GM12873 (cell line): ENCODE results near the gene MOCOS.

Experiments
- TF ChIP-seq, protein P1 (sequence below): IDR thresholded peaks from 2 replicates; pipeline ENCODE4 v1.5.1; 2012; ENCODE audit warnings: low read depth, mild to moderate bottlenecking, moderate library complexity, low read length, control low read depth; ENCODE audit not compliant: insufficient read depth; ENCODE audit errors: missing control alignments

The MOCOS gene

DNA sequence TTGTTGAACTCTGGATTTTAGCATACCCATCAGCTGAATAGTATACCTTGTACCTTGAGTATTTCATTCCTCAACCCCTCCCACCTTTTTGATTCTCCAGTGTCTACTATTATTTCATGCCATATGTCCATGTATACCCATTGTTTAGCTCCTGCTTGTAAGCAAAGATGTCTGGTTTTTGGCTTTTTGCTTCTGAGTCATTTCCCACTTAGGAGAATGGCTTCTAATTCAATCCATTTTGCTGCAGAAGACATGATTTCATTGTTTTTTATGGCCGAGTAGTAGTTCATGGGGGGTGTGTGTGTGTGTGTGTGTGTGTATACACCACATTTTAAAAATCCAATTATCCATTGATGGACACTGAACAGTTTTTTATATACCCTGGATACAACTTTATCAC lies 24.3 kb upstream of the MOCOS start:
- TF ChIP-seq, protein P1, sequence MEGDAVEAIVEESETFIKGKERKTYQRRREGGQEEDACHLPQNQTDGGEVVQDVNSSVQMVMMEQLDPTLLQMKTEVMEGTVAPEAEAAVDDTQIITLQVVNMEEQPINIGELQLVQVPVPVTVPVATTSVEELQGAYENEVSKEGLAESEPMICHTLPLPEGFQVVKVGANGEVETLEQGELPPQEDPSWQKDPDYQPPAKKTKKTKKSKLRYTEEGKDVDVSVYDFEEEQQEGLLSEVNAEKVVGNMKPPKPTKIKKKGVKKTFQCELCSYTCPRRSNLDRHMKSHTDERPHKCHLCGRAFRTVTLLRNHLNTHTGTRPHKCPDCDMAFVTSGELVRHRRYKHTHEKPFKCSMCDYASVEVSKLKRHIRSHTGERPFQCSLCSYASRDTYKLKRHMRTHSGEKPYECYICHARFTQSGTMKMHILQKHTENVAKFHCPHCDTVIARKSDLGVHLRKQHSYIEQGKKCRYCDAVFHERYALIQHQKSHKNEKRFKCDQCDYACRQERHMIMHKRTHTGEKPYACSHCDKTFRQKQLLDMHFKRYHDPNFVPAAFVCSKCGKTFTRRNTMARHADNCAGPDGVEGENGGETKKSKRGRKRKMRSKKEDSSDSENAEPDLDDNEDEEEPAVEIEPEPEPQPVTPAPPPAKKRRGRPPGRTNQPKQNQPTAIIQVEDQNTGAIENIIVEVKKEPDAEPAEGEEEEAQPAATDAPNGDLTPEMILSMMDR, result no peak

DNA sequence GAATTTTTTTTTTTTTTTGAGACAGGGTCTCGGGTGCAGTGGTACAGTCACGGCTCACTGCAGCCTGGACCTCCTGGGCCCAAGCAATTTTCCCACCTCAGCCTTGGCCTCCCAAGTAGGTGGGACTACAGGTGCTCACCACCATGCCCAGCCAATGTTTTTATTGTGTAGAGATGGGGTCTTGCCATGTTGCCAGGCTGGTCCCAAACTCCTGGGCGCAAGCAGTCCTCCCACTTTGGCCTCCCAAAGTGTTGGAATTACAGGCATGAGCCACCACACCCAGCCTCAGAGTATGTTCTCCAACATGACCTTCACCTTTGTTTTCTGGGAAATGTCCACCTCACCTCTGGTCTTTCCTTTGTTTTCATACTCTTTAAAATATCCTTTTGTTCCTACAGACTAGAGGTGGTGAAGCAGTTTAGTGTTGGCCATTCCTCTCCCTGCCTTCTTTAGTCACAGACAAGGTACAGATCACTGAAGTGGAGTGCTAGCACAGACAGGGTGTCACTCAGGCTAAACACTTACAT lies 19.5 kb upstream of the MOCOS start:
- TF ChIP-seq, protein P1, result no peak

DNA sequence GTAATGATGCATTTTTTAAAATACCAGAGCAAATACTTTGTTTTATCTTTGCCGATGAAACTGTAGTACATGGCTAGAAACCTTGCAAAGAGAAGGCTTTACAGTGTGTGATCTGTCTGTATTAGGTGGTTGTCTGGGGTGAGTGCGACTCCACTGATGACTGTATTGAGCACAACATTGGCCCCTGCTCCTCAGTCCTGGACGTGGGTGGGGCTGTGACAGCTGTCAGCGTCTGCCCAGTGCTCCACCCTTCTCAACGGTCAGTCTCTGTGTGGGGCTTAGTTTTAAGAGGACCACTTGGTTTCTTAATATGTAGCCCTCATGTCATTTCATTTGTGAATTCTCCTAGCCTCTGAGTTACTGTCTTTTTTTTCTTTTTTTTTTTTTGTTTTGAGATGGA lies 17.4 kb upstream of the MOCOS start:
- TF ChIP-seq, protein P1, result no peak

DNA sequence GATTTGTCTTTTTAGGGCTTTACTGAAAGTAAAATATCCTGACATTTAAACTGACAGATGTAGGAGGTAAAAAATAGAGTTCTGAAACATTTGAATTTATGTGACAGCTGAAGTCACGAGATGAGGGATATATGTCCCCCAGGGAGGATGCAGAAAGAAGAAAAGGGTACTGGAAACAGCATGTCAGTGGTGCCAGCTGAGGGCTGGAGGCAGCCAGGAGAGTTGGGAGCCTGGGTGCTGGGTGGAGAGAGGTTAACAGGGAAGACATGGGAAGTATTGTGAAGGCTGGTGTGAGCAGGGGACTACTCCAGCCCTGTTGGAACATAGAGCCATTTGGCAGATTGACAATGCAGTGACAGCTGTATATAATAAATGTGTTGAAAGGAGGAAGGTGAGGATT lies 11.8 kb upstream of the MOCOS start:
- TF ChIP-seq, protein P1, result no peak

DNA sequence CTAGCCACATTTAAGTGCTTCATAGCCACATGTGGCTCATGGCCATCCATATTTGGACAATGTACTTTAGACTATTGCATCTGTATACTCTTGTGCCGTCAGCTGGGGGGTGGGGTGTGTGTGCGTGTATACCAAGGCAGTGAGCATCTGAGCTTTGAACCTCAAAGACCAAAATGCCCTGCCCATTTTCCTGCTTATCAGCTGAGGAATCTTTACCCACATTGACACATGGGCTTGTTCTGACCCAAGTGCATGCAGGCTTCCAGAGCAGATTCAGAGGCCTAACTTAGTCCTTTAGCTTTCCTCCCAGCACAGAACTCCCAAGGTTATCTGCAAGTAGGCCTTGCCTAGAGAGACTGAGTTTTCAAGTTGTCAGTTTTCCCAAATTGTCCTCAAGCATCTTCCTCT lies 11.1 kb upstream of the MOCOS start:
- TF ChIP-seq, protein P1, result no peak

DNA sequence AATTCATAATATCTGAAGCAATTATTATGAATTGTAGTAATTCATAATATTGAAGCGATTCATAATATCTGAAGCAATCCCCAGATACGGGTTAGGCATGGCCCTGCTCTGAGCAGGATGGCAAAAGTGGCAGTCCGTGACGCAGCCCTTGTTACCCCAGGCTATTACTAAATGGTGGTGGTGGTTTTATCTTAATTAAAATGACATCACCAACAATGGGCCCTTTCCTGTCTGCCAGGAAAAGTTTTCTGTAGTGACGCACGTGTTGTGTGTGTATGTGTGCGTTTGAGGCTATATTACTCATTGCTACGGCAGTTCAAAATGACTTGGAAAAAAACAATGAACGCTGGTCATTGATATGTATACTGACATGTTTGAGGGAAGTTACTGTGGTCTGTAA lies 10.6 kb upstream of the MOCOS start:
- TF ChIP-seq, protein P1, result no peak

DNA sequence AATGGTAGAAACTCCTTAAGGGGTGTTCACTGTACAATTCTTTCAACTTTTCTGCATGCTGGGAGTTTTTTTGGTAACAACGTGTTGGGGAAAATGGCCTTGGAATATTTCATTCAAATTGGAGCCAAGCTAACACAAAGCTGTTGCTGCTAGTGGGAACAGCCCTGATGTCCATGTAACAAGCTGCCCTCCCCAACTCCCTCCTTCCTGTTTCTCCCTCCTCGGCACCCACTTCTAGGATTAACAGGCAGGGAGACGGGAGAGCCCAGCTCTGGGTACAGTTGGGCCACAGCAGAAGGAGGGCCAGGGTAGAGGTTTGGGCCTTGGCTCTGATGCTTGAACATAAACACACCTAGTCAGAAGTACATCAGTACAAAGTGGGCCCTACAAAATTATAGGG lies 9.4 kb upstream of the MOCOS start:
- TF ChIP-seq, protein P1, result no peak
